ENCODE data around the gene CST11.

CST11 gene

GRCh38 chr20:23407781-23408464, 44.8 kb downstream of the CST11 start:
- Histone ChIP-seq H4K20me1 (ENCODE audit: insufficient read depth, low read length) (peaks cover 34% of the 10 kb centered on the region), H3K4me2 (ENCODE audit: low read length) (no peak overlapping the region), H3K9me3 (ENCODE audit: insufficient read depth, low read length) (no peaks in the 10 kb centered on the region), H3K9ac (ENCODE audit: low read length) (no peak overlapping the region), H3K4me3 (ENCODE audit: low read length) (no peak overlapping the region), H2AFZ (ENCODE audit: low read depth, low read length) (no peak overlapping the region), H3K4me1 (ENCODE audit: low read length) (peaks cover 10% of the 10 kb centered on the region), H3K79me2 (ENCODE audit: low read length) (peaks cover 69% of the 10 kb centered on the region), H3K36me3 (replicated peaks; ENCODE audit: low read depth, low read length) (no peaks in the 10 kb centered on the region), H3K27me3 (ENCODE audit: low read depth, low read length) (no peaks in the 10 kb centered on the region), H3K27ac (ENCODE audit: low read length) (no peak overlapping the region)
- TF ChIP-seq EZH2phosphoT487 (IDR thresholded peaks at IDR 0.05; ENCODE audit: low read depth) (no peak), CTCF (IDR thresholded peaks at IDR 0.05; ENCODE audit: low read depth, low read length) (no peak)

GRCh38 chr20:23406880-23407279, 45.8 kb downstream of the CST11 start:
- H4K20me1 ChIP-seq (ENCODE audit: insufficient read depth, low read length), result peaks cover 31% of the 10 kb centered on the region
- H3K4me1 ChIP-seq (ENCODE audit: low read length), result peaks cover 10% of the 10 kb centered on the region
- H2AFZ ChIP-seq (ENCODE audit: low read depth, low read length), result no peak overlapping the region
- no peak overlapping the region for H3K4me3 ChIP-seq (ENCODE audit: low read length)
- no peak overlapping the region for H3K4me2 ChIP-seq (ENCODE audit: low read length)
- H3K9ac ChIP-seq (ENCODE audit: low read length), result no peak overlapping the region
- H3K9me3 ChIP-seq (ENCODE audit: insufficient read depth, low read length), result no peaks in the 10 kb centered on the region
- peaks cover 61% of the 10 kb centered on the region for H3K79me2 ChIP-seq (ENCODE audit: low read length)
- no peaks in the 10 kb centered on the region for H3K27me3 ChIP-seq (ENCODE audit: low read depth, low read length)
- no peak overlapping the region for H3K27ac ChIP-seq (ENCODE audit: low read length)
- peaks cover 2% of the 10 kb centered on the region for H3K36me3 ChIP-seq (replicated peaks; ENCODE audit: low read depth, low read length)
- TF ChIP-seq EZH2phosphoT487 (IDR thresholded peaks at IDR 0.05; ENCODE audit: low read depth) (no peak), CTCF (IDR thresholded peaks at IDR 0.05; ENCODE audit: low read depth, low read length) (no peak)

GRCh38 chr20:23404196-23404595, 48.5 kb downstream of the CST11 start:
- H3K27me3 ChIP-seq (ENCODE audit: low read depth, low read length), result no peaks in the 10 kb centered on the region
- peaks cover 14% of the 10 kb centered on the region for H3K4me1 ChIP-seq (ENCODE audit: low read length)
- no peak for TF ChIP-seq CTCF (IDR thresholded peaks at IDR 0.05; ENCODE audit: low read depth, low read length)
- no peak for TF ChIP-seq EZH2phosphoT487 (IDR thresholded peaks at IDR 0.05; ENCODE audit: low read depth)
- no peak overlapping the region for H3K27ac ChIP-seq (ENCODE audit: low read length)
- no peak overlapping the region for H2AFZ ChIP-seq (ENCODE audit: low read depth, low read length)
- H3K4me3 ChIP-seq (ENCODE audit: low read length), result no peak overlapping the region
- peaks cover 38% of the 10 kb centered on the region for H3K79me2 ChIP-seq (ENCODE audit: low read length)
- peaks cover 30% of the 10 kb centered on the region for H4K20me1 ChIP-seq (ENCODE audit: insufficient read depth, low read length)
- H3K9ac ChIP-seq (ENCODE audit: low read length), result no peak overlapping the region
- peaks cover 5% of the 10 kb centered on the region for H3K36me3 ChIP-seq (replicated peaks; ENCODE audit: low read depth, low read length)
- H3K9me3 ChIP-seq (ENCODE audit: insufficient read depth, low read length), result no peaks in the 10 kb centered on the region
- H3K4me2 ChIP-seq (ENCODE audit: low read length), result no peak overlapping the region

- Histone ChIP-seq H3K36me3 (replicated peaks; ENCODE audit: low read depth, low read length) (peaks cover 5% of the 10 kb centered on the region), H4K20me1 (ENCODE audit: insufficient read depth, low read length) (peaks cover 27% of the 10 kb centered on the region), H3K4me2 (ENCODE audit: low read length) (no peak overlapping the region), H3K4me1 (ENCODE audit: low read length) (peaks cover 14% of the 10 kb centered on the region), H3K4me3 (ENCODE audit: low read length) (no peak overlapping the region), H2AFZ (ENCODE audit: low read depth, low read length) (no peak overlapping the region), H3K79me2 (ENCODE audit: low read length) (peaks cover 34% of the 10 kb centered on the region), H3K27ac (ENCODE audit: low read length) (no peak overlapping the region), H3K9ac (ENCODE audit: low read length) (no peak overlapping the region), H3K9me3 (ENCODE audit: insufficient read depth, low read length) (no peaks in the 10 kb centered on the region), H3K27me3 (ENCODE audit: low read depth, low read length) (no peaks in the 10 kb centered on the region)
- TF ChIP-seq CTCF (IDR thresholded peaks at IDR 0.05; ENCODE audit: low read depth, low read length) (no peak), EZH2phosphoT487 (IDR thresholded peaks at IDR 0.05; ENCODE audit: low read depth) (no peak)
Observed at GRCh38 chr20:23403751-23404150, 48.9 kb downstream of the CST11 start.
